ENCODE measurements around the gene SZT2.

- TF ChIP-seq RFX5 (IDR thresholded peaks at IDR 0.05; ENCODE audit: low read depth, low read length), result no peak
- TF ChIP-seq CTCF (IDR thresholded peaks at IDR 0.05 in 2 of 3, conservative IDR thresholded peaks at IDR 0.05 in 1 of 3; ENCODE audit: control insufficient read depth in 2 of 3, extremely low read depth in 1 of 3, insufficient read depth in 1 of 3, low read depth in 3 of 3, low read length in 3 of 3), result no peak
- no peak for TF ChIP-seq MLLT1 (IDR thresholded peaks at IDR 0.05)
- TF ChIP-seq CREM (IDR thresholded peaks at IDR 0.05; ENCODE audit: low read depth), result no peak
- no peak for TF ChIP-seq ZNF274 (IDR thresholded peaks at IDR 0.05; ENCODE audit: insufficient read depth, insufficient read length)
- no peak for TF ChIP-seq ZNF592 (IDR thresholded peaks at IDR 0.05)
Observed at GRCh38 chr1:43440358-43440757, 50.7 kb downstream of the SZT2 start.

Measured in GM12878 (cell line).